ENCODE results near the gene DLG4. TPM values are rescaled to one million over a fixed set of nuclear protein-coding genes. Genes with fewer than 3 reads are reported as not detected.
A peak's percentile ranks its signal among the peaks of the same experiment; 100 is the strongest.

The DLG4 gene
- total and polyA plus RNA-seq, 2 experiments from 2014 or later: 2.9 to 10.7 TPM

DNA sequence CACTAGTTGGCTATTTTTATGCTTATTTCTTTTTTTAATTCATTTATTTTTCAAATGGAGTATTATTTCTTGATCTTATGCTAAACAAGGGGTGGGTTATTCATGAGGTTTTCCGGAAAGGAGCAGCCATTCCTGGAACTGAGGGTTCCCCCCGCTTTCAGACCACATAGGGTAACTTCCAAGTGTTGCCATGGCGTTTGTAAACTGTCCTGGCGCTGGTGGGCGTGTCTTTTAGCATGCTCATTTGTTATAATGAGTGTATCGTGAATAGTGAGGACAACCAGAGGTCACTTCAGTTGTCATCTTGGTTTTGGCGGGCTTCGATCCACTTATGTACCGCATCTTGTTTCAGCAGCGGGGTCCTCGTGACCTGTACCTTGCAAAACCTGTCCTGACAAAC lies 75.4 kb downstream of the DLG4 start:
- H2AFZ ChIP-seq: no peak overlapping the region
- H3K36me3 ChIP-seq (replicated peaks; ENCODE audit: insufficient read depth, low read depth): no peaks in the 10 kb centered on the region
- no peaks in the 10 kb centered on the region for H3K9me2 ChIP-seq (replicated peaks; ENCODE audit: insufficient read depth)
- H3K4me3 ChIP-seq: no peak overlapping the region
- TF ChIP-seq, protein P1, sequence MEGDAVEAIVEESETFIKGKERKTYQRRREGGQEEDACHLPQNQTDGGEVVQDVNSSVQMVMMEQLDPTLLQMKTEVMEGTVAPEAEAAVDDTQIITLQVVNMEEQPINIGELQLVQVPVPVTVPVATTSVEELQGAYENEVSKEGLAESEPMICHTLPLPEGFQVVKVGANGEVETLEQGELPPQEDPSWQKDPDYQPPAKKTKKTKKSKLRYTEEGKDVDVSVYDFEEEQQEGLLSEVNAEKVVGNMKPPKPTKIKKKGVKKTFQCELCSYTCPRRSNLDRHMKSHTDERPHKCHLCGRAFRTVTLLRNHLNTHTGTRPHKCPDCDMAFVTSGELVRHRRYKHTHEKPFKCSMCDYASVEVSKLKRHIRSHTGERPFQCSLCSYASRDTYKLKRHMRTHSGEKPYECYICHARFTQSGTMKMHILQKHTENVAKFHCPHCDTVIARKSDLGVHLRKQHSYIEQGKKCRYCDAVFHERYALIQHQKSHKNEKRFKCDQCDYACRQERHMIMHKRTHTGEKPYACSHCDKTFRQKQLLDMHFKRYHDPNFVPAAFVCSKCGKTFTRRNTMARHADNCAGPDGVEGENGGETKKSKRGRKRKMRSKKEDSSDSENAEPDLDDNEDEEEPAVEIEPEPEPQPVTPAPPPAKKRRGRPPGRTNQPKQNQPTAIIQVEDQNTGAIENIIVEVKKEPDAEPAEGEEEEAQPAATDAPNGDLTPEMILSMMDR (IDR thresholded peaks at IDR 0.05; ENCODE audit: poor library complexity): no peak
- TF ChIP-seq EZH2phosphoT487 (IDR thresholded peaks at IDR 0.05; ENCODE audit: low read depth, severe bottlenecking, unreplicated experiment): no peak
- no peaks in the 10 kb centered on the region for H3K27me3 ChIP-seq
- H3K9me3 ChIP-seq (ENCODE audit: low read depth): no peaks in the 10 kb centered on the region
- no peaks in the 10 kb centered on the region for H3K79me2 ChIP-seq
- H3K27ac ChIP-seq: no peak overlapping the region
- no peak overlapping the region for H3K4me2 ChIP-seq
- H4K20me1 ChIP-seq (ENCODE audit: insufficient read depth, poor library complexity, severe bottlenecking): no peaks in the 10 kb centered on the region
- H3K4me1 ChIP-seq (ENCODE audit: insufficient read depth): peaks cover 4% of the 10 kb centered on the region
- no peak for DNase-seq (ENCODE audit: low spot score)
- WGBS (ENCODE audit: low lambda C conversion rate, missing lambda C conversion rate): 85% methylated on average over 11 of the region's 11 CpGs

- TF ChIP-seq EZH2phosphoT487 (IDR thresholded peaks at IDR 0.05; ENCODE audit: low read depth, severe bottlenecking, unreplicated experiment): no peak
- TF ChIP-seq, protein P1 (IDR thresholded peaks at IDR 0.05; ENCODE audit: poor library complexity): no peak
- TF ChIP-seq EZH2 (IDR thresholded peaks at IDR 0.05; ENCODE audit: borderline replicate concordance): no peak
- Histone ChIP-seq H3K9me3 (ENCODE audit: low read depth) (no peaks in the 10 kb centered on the region), H3K27me3 (no peaks in the 10 kb centered on the region), H3K4me3 (no peak overlapping the region), H3K4me2 (peak overlapping the region; percentile 31), H3K27ac (peak overlapping the region; percentile 59), H2AFZ (no peak overlapping the region), H3K36me3 (replicated peaks; ENCODE audit: insufficient read depth, low read depth) (no peaks in the 10 kb centered on the region), H3K9me2 (replicated peaks; ENCODE audit: insufficient read depth) (no peaks in the 10 kb centered on the region), H3K4me1 (ENCODE audit: insufficient read depth) (peaks cover 4% of the 10 kb centered on the region), H3K79me2 (no peaks in the 10 kb centered on the region), H4K20me1 (ENCODE audit: insufficient read depth, poor library complexity, severe bottlenecking) (no peaks in the 10 kb centered on the region)
- 41% methylated on average over 10 of the region's 10 CpGs for WGBS (ENCODE audit: low lambda C conversion rate, missing lambda C conversion rate)
- peak; percentile 57 for DNase-seq (ENCODE audit: low spot score)
Observed at GRCh38 chr17:7141824-7142223, 77.8 kb downstream of the DLG4 start.

DNA sequence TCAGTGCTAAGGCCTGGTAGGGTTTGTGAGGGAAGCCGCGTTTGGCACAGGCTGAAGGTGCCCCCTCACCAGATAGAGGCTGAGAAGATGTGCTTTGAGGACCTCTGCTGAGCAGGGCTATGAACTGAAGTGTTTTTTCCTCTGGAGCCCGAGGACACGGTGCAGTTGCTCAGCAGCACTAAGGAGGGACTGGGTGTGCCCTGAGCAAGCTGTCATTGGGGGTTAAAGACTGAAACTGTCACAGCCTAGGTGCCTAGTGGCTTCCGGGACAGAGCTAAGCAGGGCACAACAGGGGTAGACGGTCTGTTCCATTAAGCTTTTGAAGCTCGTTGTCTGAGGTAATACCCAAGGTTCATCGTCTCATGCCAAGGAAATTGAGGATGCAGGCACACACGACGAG lies 80.2 kb downstream of the DLG4 start:
- Histone ChIP-seq H4K20me1 (ENCODE audit: insufficient read depth, poor library complexity, severe bottlenecking) (no peaks in the 10 kb centered on the region), H3K9me3 (ENCODE audit: low read depth) (no peaks in the 10 kb centered on the region), H3K9me2 (replicated peaks; ENCODE audit: insufficient read depth) (no peaks in the 10 kb centered on the region), H3K36me3 (replicated peaks; ENCODE audit: insufficient read depth, low read depth) (no peaks in the 10 kb centered on the region), H3K4me2 (no peak overlapping the region), H3K79me2 (no peaks in the 10 kb centered on the region), H3K27ac (no peak overlapping the region), H2AFZ (no peak overlapping the region), H3K4me3 (no peak overlapping the region), H3K4me1 (ENCODE audit: insufficient read depth) (peaks cover 4% of the 10 kb centered on the region), H3K27me3 (no peaks in the 10 kb centered on the region)
- 72% methylated on average over 10 of the region's 10 CpGs for WGBS (ENCODE audit: low lambda C conversion rate, missing lambda C conversion rate)
- DNase-seq (ENCODE audit: low spot score): no peak
- TF ChIP-seq EZH2 (IDR thresholded peaks at IDR 0.05; ENCODE audit: borderline replicate concordance): no peak

DNA sequence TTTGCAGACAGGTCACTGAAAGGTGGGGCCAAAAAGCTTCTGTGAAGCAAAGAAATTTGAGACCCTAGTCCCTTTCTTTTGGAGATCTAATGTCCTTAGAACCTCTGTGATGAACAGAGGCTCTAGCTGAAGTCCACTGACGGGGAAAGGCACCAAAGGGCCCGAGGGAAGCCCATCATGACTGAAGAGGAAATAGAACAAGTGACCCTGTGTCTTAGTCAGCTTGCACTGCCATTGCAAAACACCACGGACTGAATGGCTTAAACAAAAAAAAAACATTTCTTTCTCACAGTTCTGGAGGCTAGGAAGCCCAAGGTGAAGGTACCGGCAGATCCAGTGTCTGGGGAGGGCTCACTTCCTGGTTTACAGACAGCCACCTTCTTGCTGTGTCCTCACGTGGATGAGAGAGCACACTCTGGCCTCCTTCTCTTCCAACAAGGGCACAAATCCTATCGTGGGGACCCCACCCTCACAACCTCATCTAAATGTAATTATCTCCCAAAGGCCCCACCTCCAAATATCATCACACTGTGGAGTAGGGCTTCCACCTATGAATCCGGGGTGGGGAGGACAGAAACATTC lies 80.7 kb downstream of the DLG4 start:
- WGBS (ENCODE audit: low lambda C conversion rate, missing lambda C conversion rate): 81% methylated on average over 7 of the region's 7 CpGs
- TF ChIP-seq, protein P1 (IDR thresholded peaks at IDR 0.05; ENCODE audit: poor library complexity): no peak
- TF ChIP-seq EZH2phosphoT487 (IDR thresholded peaks at IDR 0.05; ENCODE audit: low read depth, severe bottlenecking, unreplicated experiment) (no peak), EZH2 (IDR thresholded peaks at IDR 0.05; ENCODE audit: borderline replicate concordance) (no peak)
- Histone ChIP-seq H3K4me3 (no peak overlapping the region), H3K4me1 (ENCODE audit: insufficient read depth) (peaks cover 4% of the 10 kb centered on the region), H3K9me3 (ENCODE audit: low read depth) (no peaks in the 10 kb centered on the region), H2AFZ (no peak overlapping the region), H3K79me2 (no peaks in the 10 kb centered on the region), H3K27ac (no peak overlapping the region), H3K36me3 (replicated peaks; ENCODE audit: insufficient read depth, low read depth) (no peaks in the 10 kb centered on the region), H3K27me3 (no peaks in the 10 kb centered on the region), H3K9me2 (replicated peaks; ENCODE audit: insufficient read depth) (no peaks in the 10 kb centered on the region), H4K20me1 (ENCODE audit: insufficient read depth, poor library complexity, severe bottlenecking) (no peaks in the 10 kb centered on the region), H3K4me2 (no peak overlapping the region)
- no peak for DNase-seq (ENCODE audit: low spot score)

Measured in hepatocyte (in vitro differentiated cells).